GM23248 (cell line): ENCODE measurements around the gene MIEN1.

Source experiments
- EZH2 ChIP-seq: fragments of 200-600 bp; sonication (generic); IDR thresholded peaks from 2 replicates; pipeline ENCODE4 v1.6.1; 2018; ENCODE audit warnings: antibody characterized with exemption, mild to moderate bottlenecking; ENCODE audit not compliant: insufficient read depth, poor library complexity, severe bottlenecking
- EZH2phosphoT487 ChIP-seq: fragments of 200-600 bp; sonication (generic); IDR thresholded peaks from 2 replicates; pipeline ENCODE4 v1.6.1; 2018; ENCODE audit warnings: antibody characterized with exemption, moderate library complexity, mild to moderate bottlenecking, low read depth; ENCODE audit not compliant: insufficient read depth

- no peak for TF ChIP-seq EZH2
- no peak for TF ChIP-seq EZH2phosphoT487
Observed at GRCh38 chr17:39763051-39763820, 32.9 kb upstream of the MIEN1 start.
